Thoracic aorta (tissue), 2 donors: ENCODE results near the gene ESCO1. TPM values are rescaled to one million over a fixed set of nuclear protein-coding genes. Genes with fewer than 3 reads are reported as not detected.

Source experiments
- ATAC-seq: fragments of 150-250 bp; one replicate; pipeline ENCODE4 v1.8.0; 2017; ENCODE audit warnings: low read depth; ENCODE audit not compliant: insufficient number of reproducible peaks, low FRiP score
- DNase-seq: peaks from one replicate; pipeline ENCODE4 v3.0.0-alpha.2; 2020; ENCODE audit warnings: low spot score
- H3K27ac ChIP-seq, 2 donors: fragments of 200-600 bp; sonication (generic); 1 replicate in 1 of 2; 2 replicates in 1 of 2; pipeline ENCODE4 v1.5.1; 2016; ENCODE audit warnings: mild to moderate bottlenecking in 2 of 2, moderate library complexity in 2 of 2
- H3K27me3 ChIP-seq: fragments of 200-600 bp; sonication (generic); replicated peaks from 2 replicates; pipeline ENCODE4 v1.6.0; 2016; ENCODE audit warnings: mild to moderate bottlenecking; ENCODE audit not compliant: insufficient read depth
- H3K36me3 ChIP-seq: fragments of 200-600 bp; sonication (generic); one replicate; pipeline ENCODE4 v1.5.1; 2016
- H3K4me1 ChIP-seq, 2 donors: fragments of 200-600 bp; sonication (generic); 1 replicate in 1 of 2; 2 replicates in 1 of 2; pipeline versions ENCODE4 v1.5.1 to v1.6.0; 2016; ENCODE audit warnings: low read depth in 2 of 2, mild to moderate bottlenecking in 1 of 2; ENCODE audit not compliant: control insufficient read depth in 1 of 2
- H3K4me3 ChIP-seq: fragments of 200-600 bp; sonication (generic); 2 replicates; pipeline ENCODE4 v1.5.1; 2016; ENCODE audit warnings: mild to moderate bottlenecking
- H3K9me3 ChIP-seq: fragments of 200-600 bp; sonication (generic); 2 replicates; pipeline ENCODE4 v1.5.1; 2016
- CTCF ChIP-seq: fragments of 200-600 bp; sonication (generic); IDR thresholded peaks from one replicate; pipeline ENCODE4 v1.5.1; 2019; ENCODE audit warnings: antibody characterized with exemption
- total RNA-seq, 2 donors: library from RNA; depleted of rRNA; stranded (reverse); fragments of >200 nt; gene quantifications; one replicate each; pipeline versions ENCODE4 v1.1.0 to v1.2.3, GENCODE V29; 2016

ESCO1 gene
- total RNA-seq, 2 donors from 2014 or later: 10.3 to 22.0 TPM

GRCh38 chr18:21513741-21514140, 86.8 kb downstream of the ESCO1 start:
- no peaks in the 10 kb centered on the region for H3K27me3 ChIP-seq
- no peak overlapping the region for H3K27ac ChIP-seq
- no peak for TF ChIP-seq CTCF
- peaks cover 16% of the 10 kb centered on the region for H3K36me3 ChIP-seq
- DNase-seq: no peak
- H3K9me3 ChIP-seq: no peaks in the 10 kb centered on the region
- no peak overlapping the region for H3K4me3 ChIP-seq
- no peaks in the 10 kb centered on the region for H3K4me1 ChIP-seq
- no peak for ATAC-seq

GRCh38 chr18:21513292-21513691, 87.2 kb downstream of the ESCO1 start:
- DNase-seq: no peak
- Histone ChIP-seq H3K4me3 (no peak overlapping the region), H3K4me1 (no peaks in the 10 kb centered on the region), H3K27ac (no peak overlapping the region), H3K36me3 (peaks cover 18% of the 10 kb centered on the region), H3K9me3 (no peaks in the 10 kb centered on the region), H3K27me3 (no peaks in the 10 kb centered on the region)
- no peak for ATAC-seq
- TF ChIP-seq CTCF: no peak

GRCh38 chr18:21509062-21509461, 91.4 kb downstream of the ESCO1 start:
- Histone ChIP-seq H3K9me3 (no peaks in the 10 kb centered on the region), H3K4me1 (no peaks in the 10 kb centered on the region), H3K36me3 (peaks cover 26% of the 10 kb centered on the region), H3K4me3 (no peak overlapping the region), H3K27ac (no peak overlapping the region), H3K27me3 (no peaks in the 10 kb centered on the region)
- ATAC-seq (no peak), DNase-seq (no peak)
- TF ChIP-seq CTCF: no peak

- Histone ChIP-seq H3K4me1 (no peaks in the 10 kb centered on the region), H3K9me3 (no peaks in the 10 kb centered on the region), H3K27ac (no peak overlapping the region), H3K4me3 (no peak overlapping the region), H3K36me3 (peaks cover 17% of the 10 kb centered on the region), H3K27me3 (no peaks in the 10 kb centered on the region)
- TF ChIP-seq CTCF: no peak
- no peak for ATAC-seq
- DNase-seq: no peak
Observed at GRCh38 chr18:21507913-21508701, 92.4 kb downstream of the ESCO1 start.

GRCh38 chr18:21502661-21503060, 97.8 kb downstream of the ESCO1 start:
- H3K4me3 ChIP-seq: no peak overlapping the region
- H3K36me3 ChIP-seq: peaks cover 8% of the 10 kb centered on the region
- no peak overlapping the region for H3K27ac ChIP-seq
- ATAC-seq: no peak
- H3K27me3 ChIP-seq: no peaks in the 10 kb centered on the region
- H3K9me3 ChIP-seq: no peaks in the 10 kb centered on the region
- peaks cover 0 to 10% of the 10 kb centered on the region in 2 donors for H3K4me1 ChIP-seq
- TF ChIP-seq CTCF: no peak
- DNase-seq: no peak
